GM12878 (cell line): ENCODE results near the gene OR4B1. TPM values are rescaled to one million over a fixed set of nuclear protein-coding genes. Genes with fewer than 3 reads are reported as not detected.

Experiments
- ATAC-seq: fragments of 200-7000 bp; cut with Tn5 transposase; 3 replicates; pipeline ENCODE4 v1.9.1; 2020; ENCODE audit warnings: mild to moderate bottlenecking, moderate library complexity
- BruUV-seq: library from RNA; stranded (reverse); fragments of 400-500 nt; replicated peaks from 2 replicates; lab custom pipeline; 2021; lab: Mats Ljungman, UMichigan
- CTCF ChIA-PET: fragments of 300-600 bp; sonication (Branson Sonifier 250); formaldehyde crosslinking; extraction: SDS; loops from one replicate; lab custom pipeline; 2021; ENCODE audit warnings: inconsistent platforms; lab: Yijun Ruan, JAX
- POLR2A ChIA-PET: fragments of 350-600 bp; formaldehyde crosslinking; extraction: SDS; loops from one replicate; lab custom pipeline; 2021; ENCODE audit warnings: inconsistent platforms; lab: Charles Lee
- RAD21 ChIA-PET: fragments of 300-600 bp; sonication (Branson Sonifier 250); formaldehyde crosslinking; loops from one replicate; lab custom pipeline; 2023; ENCODE audit warnings: antibody characterized with exemption; ENCODE audit not compliant: unreplicated experiment; lab: Charles Lee
- SMC1A ChIA-PET: fragments of 300-600 bp; sonication (Branson Sonifier 250); formaldehyde crosslinking; loops from one replicate; lab custom pipeline; 2023; ENCODE audit not compliant: unreplicated experiment, uncharacterized antibody; lab: Charles Lee
- DNase-seq: peaks from one replicate; pipeline ENCODE4 v3.0.0-alpha.2; 2011; ENCODE audit warnings: low read depth, low spot score
- FAIRE-seq: peaks from 3 replicates; lab custom pipeline; 2011; peaks lifted over from hg19 to GRCh38; lab: Jason Lieb, UNC
- H2AFZ ChIP-seq: 2 replicates; pipeline ENCODE4 v1.6.0; 2011; ENCODE audit warnings: low read depth, low read length, control low read depth; ENCODE audit not compliant: control insufficient read depth
- H3K27ac ChIP-seq: 2 replicates; pipeline ENCODE4 v1.5.1; 2011; ENCODE audit warnings: control low read depth; ENCODE audit not compliant: control insufficient read depth, insufficient read depth
- H3K27me3 ChIP-seq, 2 experiments: replicated peaks in 1 of 2; 2 replicates each; pipeline versions ENCODE4 v1.6.0 to v1.6.1; 2011; ENCODE audit warnings: low read length in 1 of 2; ENCODE audit not compliant: control insufficient read depth in 2 of 2, insufficient read depth in 2 of 2
- H3K36me3 ChIP-seq, 2 experiments: 2 replicates each; pipeline ENCODE4 v1.5.1; 2011; ENCODE audit warnings: low read length in 1 of 2; ENCODE audit not compliant: control insufficient read depth in 2 of 2, insufficient read depth in 2 of 2
- H3K4me1 ChIP-seq: 2 replicates; pipeline ENCODE4 v1.6.1; 2011; ENCODE audit warnings: mild to moderate bottlenecking, low read length, moderate library complexity, mixed read lengths; ENCODE audit not compliant: control insufficient read depth, insufficient read depth
- H3K4me2 ChIP-seq: 2 replicates; pipeline ENCODE4 v1.6.0; 2011; ENCODE audit warnings: control low read depth; ENCODE audit not compliant: control insufficient read depth, insufficient read depth
- H3K4me3 ChIP-seq: fragments of 200-600 bp; sonication (generic); 2 replicates; pipeline ENCODE4 v1.5.1; 2016
- H3K79me2 ChIP-seq: 2 replicates; pipeline ENCODE4 v1.6.0; 2011; ENCODE audit warnings: low read length; ENCODE audit not compliant: control insufficient read depth, insufficient read depth
- H3K9ac ChIP-seq: 2 replicates; pipeline ENCODE4 v1.8.0; 2011; ENCODE audit warnings: low read length, control low read depth, mixed read lengths; ENCODE audit not compliant: control insufficient read depth, insufficient read depth
- H3K9me3 ChIP-seq: replicated peaks from 3 replicates; pipeline ENCODE4 v1.5.1; 2011; ENCODE audit warnings: mild to moderate bottlenecking, low read length; ENCODE audit not compliant: control insufficient read depth, insufficient read depth
- H4K20me1 ChIP-seq: 2 replicates; pipeline ENCODE4 v1.6.0; 2011; ENCODE audit not compliant: control insufficient read depth, insufficient read depth
- BRCA1 ChIP-seq: IDR thresholded peaks from 2 replicates; pipeline ENCODE4 v1.6.1; 2011; ENCODE audit warnings: low read depth, low read length, improper control_type of control experiment
- ESRRA ChIP-seq: IDR thresholded peaks from 2 replicates; pipeline ENCODE4 v1.6.1; 2012; ENCODE audit warnings: mild to moderate bottlenecking, low read length, improper control_type of control experiment
- ETV6 ChIP-seq, 2 experiments: fragments of 450-650 bp in 1 of 2; IDR thresholded peaks in 1 of 2; conservative IDR thresholded peaks in 1 of 2; 2 replicates each; pipeline ENCODE4 v1.6.1; 2014; ENCODE audit warnings: antibody characterized with exemption in 1 of 2, borderline replicate concordance in 1 of 2, low read depth in 1 of 2, mild to moderate bottlenecking in 1 of 2, moderate library complexity in 1 of 2
- HDAC6 ChIP-seq: fragments of 200-600 bp; sonication (generic); IDR thresholded peaks from one replicate; pipeline ENCODE4 v1.8.0; 2017; ENCODE audit warnings: antibody characterized with exemption; ENCODE audit not compliant: unreplicated experiment
- HDGF ChIP-seq: fragments of 450-650 bp; IDR thresholded peaks from 2 replicates; pipeline ENCODE4 v1.6.1; 2016; ENCODE audit warnings: antibody characterized with exemption
- IKZF2 ChIP-seq, 2 experiments: fragments of 450-650 bp; IDR thresholded peaks; 2 replicates each; pipeline ENCODE4 v1.6.1; 2017; ENCODE audit warnings: mild to moderate bottlenecking in 2 of 2, moderate library complexity in 2 of 2
- LARP7 ChIP-seq: fragments of 450-650 bp; IDR thresholded peaks from 2 replicates; pipeline ENCODE4 v1.6.1; 2017; ENCODE audit warnings: mild to moderate bottlenecking
- MEF2A ChIP-seq: IDR thresholded peaks from 2 replicates; pipeline ENCODE4 v1.6.1; 2011; ENCODE audit warnings: low read depth, mild to moderate bottlenecking, low read length, moderate library complexity; ENCODE audit not compliant: insufficient read depth
- MTA3 ChIP-seq: IDR thresholded peaks from 2 replicates; pipeline ENCODE4 v1.6.1; 2012; ENCODE audit warnings: low read length, inconsistent platforms, borderline replicate concordance
- PAX5 ChIP-seq: IDR thresholded peaks from 2 replicates; pipeline ENCODE4 v1.6.1; 2011; ENCODE audit warnings: low read depth, low read length, borderline replicate concordance
- SPI1 ChIP-seq: IDR thresholded peaks from 2 replicates; pipeline ENCODE4 v1.6.1; 2011; ENCODE audit warnings: low read depth, mild to moderate bottlenecking, low read length, moderate library complexity, borderline replicate concordance; ENCODE audit not compliant: insufficient read depth
- SRF ChIP-seq, 2 experiments: IDR thresholded peaks; 2 replicates each; pipeline ENCODE4 v1.6.1; 2011; ENCODE audit warnings: low read depth in 2 of 2, low read length in 2 of 2, mild to moderate bottlenecking in 1 of 2, moderate library complexity in 1 of 2
- SUPT20H ChIP-seq: IDR thresholded peaks from 2 replicates; pipeline ENCODE4 v1.6.1; 2011; ENCODE audit warnings: low read depth, mild to moderate bottlenecking, low read length, moderate library complexity, borderline replicate concordance; ENCODE audit not compliant: control insufficient read depth
- TBL1XR1 ChIP-seq: IDR thresholded peaks from 2 replicates; pipeline ENCODE4 v1.6.1; 2012; ENCODE audit warnings: low read depth, low read length, improper control_type of control experiment
- ZBTB11 ChIP-seq: fragments of 450-650 bp; formaldehyde crosslinking; IDR thresholded peaks from 2 replicates; pipeline ENCODE4 v1.5.0; 2022; ENCODE audit warnings: mild to moderate bottlenecking, missing genetic modification characterization
- WGBS: methylation state at CpG from one replicate; pipeline ENCODE4 v1.1.6; 2016; ENCODE audit warnings: low lambda C conversion rate; ENCODE audit not compliant: insufficient replicate concordance, insufficient coverage; ENCODE audit errors: missing lambda C conversion rate; 5-methylcytosine and 5-hydroxymethylcytosine counted together
- in situ Hi-C: fragments of 300-500 bp; cut with MboI; formaldehyde crosslinking; loops from 9 replicates; pipeline ENCODE4 v1.14.3; 2018; ENCODE audit warnings: mixed read lengths
- intact Hi-C: fragments of 100-400 bp; cut with micrococcal nuclease; formaldehyde crosslinking; loops from one replicate; pipeline ENCODE4 v1.14.2; 2022; ENCODE audit not compliant: unreplicated experiment
- polyA plus RNA-seq, 11 experiments: library from polyadenylated mRNA; depleted of rRNA in 4 of 11; unstranded in 6 of 11; stranded (reverse) in 5 of 11; fragments of >200 nt; fragmentation: Nextera tagmentation in 4 of 11; fragmentation: Illumina TruSeq in 1 of 11; extraction: Ambion mirVana in 4 of 11; extraction: Trizol in 1 of 11; gene quantifications; 1 replicate in 1 of 11; 2 replicates in 10 of 11; pipeline versions ENCODE4 v1.2.1 to v1.2.3, GENCODE V29; 2011 to 2016; ENCODE audit warnings: inconsistent platforms in 2 of 11, missing spikeins in 2 of 11, low read depth in 1 of 11
- total RNA-seq, 4 experiments: library from RNA; depleted of rRNA in 3 of 4; stranded (reverse); fragments of >200 nt in 3 of 4; fragmentation: Illumina TruSeq in 1 of 4; extraction: Trizol in 1 of 4; gene quantifications; 2 replicates each; pipeline versions ENCODE4 v1.2.1 to v1.2.3, GENCODE V29; 2013 to 2021
- TF ChIP-seq, protein P1 (sequence below): fragments of 450-650 bp; IDR thresholded peaks from 2 replicates; pipeline ENCODE4 v1.6.1; 2017; ENCODE audit warnings: low read depth, mild to moderate bottlenecking, moderate library complexity
- TF ChIP-seq, protein P2 (sequence below): fragments of 450-650 bp; formaldehyde crosslinking; IDR thresholded peaks from 2 replicates; pipeline ENCODE4 v1.4.0; 2020; ENCODE audit warnings: mild to moderate bottlenecking, moderate library complexity

The OR4B1 gene
- total and polyA plus RNA-seq, 10 of the 15 experiments (the other 5 are each of a cell fraction or from before 2014, with no cell fraction given) = not detected

DNA sequence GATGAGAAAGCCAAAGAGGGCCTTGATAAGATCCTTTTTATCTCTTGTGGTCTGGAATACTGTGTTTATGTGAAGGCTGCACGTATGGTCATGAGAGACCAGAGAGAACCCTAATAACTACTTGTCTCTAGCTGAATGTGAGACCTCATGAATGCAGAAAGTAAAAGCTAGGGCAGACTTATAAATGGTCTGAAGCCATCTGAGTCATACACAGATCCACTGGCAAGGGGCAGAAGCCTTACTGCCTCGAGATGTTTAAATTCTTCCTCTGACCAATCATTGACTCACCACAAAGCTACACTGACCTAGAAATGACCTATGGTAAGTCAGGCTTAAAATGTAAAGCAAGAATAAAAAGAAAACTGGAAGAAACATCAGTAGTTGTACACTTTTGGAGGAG lies 22.7 kb upstream of the OR4B1 start:
- Histone ChIP-seq H3K27me3 (no peaks in the 10 kb centered on the region), H3K36me3 (no peaks in the 10 kb centered on the region), H3K9ac (no peak overlapping the region), H3K27ac (no peak overlapping the region), H2AFZ (no peak overlapping the region), H3K9me3 (no peaks in the 10 kb centered on the region; the same call in 2 of the 3 replicates), H3K4me3 (no peak overlapping the region), H3K4me2 (no peak overlapping the region), H4K20me1 (no peaks in the 10 kb centered on the region), H3K79me2 (no peaks in the 10 kb centered on the region), H3K4me1 (no peaks in the 10 kb centered on the region)
- no peak for ATAC-seq
- no peak for DNase-seq
- 0% methylated on average over 2 of the region's 2 CpGs for WGBS
- RAD21 ChIA-PET = no interaction called here
- intact Hi-C loops = no loop called here
- no peak for FAIRE-seq
- CTCF ChIA-PET = no interaction called here
- BruUV-seq = no TSS peak
- POLR2A ChIA-PET = no interaction called here
- SMC1A ChIA-PET = no interaction called here
- in situ Hi-C loops = no loop called here
- TF ChIP-seq, protein P1, sequence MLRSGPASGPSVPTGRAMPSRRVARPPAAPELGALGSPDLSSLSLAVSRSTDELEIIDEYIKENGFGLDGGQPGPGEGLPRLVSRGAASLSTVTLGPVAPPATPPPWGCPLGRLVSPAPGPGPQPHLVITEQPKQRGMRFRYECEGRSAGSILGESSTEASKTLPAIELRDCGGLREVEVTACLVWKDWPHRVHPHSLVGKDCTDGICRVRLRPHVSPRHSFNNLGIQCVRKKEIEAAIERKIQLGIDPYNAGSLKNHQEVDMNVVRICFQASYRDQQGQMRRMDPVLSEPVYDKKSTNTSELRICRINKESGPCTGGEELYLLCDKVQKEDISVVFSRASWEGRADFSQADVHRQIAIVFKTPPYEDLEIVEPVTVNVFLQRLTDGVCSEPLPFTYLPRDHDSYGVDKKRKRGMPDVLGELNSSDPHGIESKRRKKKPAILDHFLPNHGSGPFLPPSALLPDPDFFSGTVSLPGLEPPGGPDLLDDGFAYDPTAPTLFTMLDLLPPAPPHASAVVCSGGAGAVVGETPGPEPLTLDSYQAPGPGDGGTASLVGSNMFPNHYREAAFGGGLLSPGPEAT = no peak
- TF ChIP-seq HDAC6 (no peak), SUPT20H (no peak), PAX5 (no peak), BRCA1 (no peak), SPI1 (no peak), MTA3 (no peak), IKZF2 (IDR thresholded peaks at IDR 0.05) (no peak), SRF (IDR thresholded peaks at IDR 0.05; ENCODE audit: low read depth in 2 of 2, low read length in 2 of 2) (no peak), TBL1XR1 (no peak), ZBTB11 (CRISPR knock-in tag) (no peak), HDGF (no peak), ETV6 (conservative IDR thresholded peaks at IDR 0.05 in 1 of 2, IDR thresholded peaks at IDR 0.05 in 1 of 2; ENCODE audit: borderline replicate concordance in 1 of 2, low read depth in 1 of 2) (no peak), LARP7 (no peak), ESRRA (no peak), MEF2A (no peak)
- TF ChIP-seq, protein P2, sequence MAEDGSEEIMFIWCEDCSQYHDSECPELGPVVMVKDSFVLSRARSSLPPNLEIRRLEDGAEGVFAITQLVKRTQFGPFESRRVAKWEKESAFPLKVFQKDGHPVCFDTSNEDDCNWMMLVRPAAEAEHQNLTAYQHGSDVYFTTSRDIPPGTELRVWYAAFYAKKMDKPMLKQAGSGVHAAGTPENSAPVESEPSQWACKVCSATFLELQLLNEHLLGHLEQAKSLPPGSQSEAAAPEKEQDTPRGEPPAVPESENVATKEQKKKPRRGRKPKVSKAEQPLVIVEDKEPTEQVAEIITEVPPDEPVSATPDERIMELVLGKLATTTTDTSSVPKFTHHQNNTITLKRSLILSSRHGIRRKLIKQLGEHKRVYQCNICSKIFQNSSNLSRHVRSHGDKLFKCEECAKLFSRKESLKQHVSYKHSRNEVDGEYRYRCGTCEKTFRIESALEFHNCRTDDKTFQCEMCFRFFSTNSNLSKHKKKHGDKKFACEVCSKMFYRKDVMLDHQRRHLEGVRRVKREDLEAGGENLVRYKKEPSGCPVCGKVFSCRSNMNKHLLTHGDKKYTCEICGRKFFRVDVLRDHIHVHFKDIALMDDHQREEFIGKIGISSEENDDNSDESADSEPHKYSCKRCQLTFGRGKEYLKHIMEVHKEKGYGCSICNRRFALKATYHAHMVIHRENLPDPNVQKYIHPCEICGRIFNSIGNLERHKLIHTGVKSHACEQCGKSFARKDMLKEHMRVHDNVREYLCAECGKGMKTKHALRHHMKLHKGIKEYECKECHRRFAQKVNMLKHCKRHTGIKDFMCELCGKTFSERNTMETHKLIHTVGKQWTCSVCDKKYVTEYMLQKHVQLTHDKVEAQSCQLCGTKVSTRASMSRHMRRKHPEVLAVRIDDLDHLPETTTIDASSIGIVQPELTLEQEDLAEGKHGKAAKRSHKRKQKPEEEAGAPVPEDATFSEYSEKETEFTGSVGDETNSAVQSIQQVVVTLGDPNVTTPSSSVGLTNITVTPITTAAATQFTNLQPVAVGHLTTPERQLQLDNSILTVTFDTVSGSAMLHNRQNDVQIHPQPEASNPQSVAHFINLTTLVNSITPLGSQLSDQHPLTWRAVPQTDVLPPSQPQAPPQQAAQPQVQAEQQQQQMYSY = no peak
